ENCODE results near the gene CARMIL3. TPM values are rescaled to one million over a fixed set of nuclear protein-coding genes. Genes with fewer than 3 reads are reported as not detected.
"Not testable (repeated sequence)": the region's sequence is repeated elsewhere in the genome, so short reads cannot be mapped to it uniquely, and the experiment has no call there.

The CARMIL3 gene
- total RNA-seq, 1 donor from 2014 or later, result 0.12 TPM

- ATAC-seq (no peak), DNase-seq (no peak)
- intact Hi-C loops (cut with micrococcal nuclease), result no loop called here
These were observed 50.7 kb downstream of the CARMIL3 start for GRCh38 chr14:24102357-24103048.

GRCh38 chr14:24103451-24103850 is 51.6 kb downstream of the CARMIL3 start:
- ATAC-seq, result no peak

GRCh38 chr14:24105609-24106239 is 53.9 kb downstream of the CARMIL3 start:
- ATAC-seq; intact Hi-C loops (cut with micrococcal nuclease); DNase-seq: not testable (repeated sequence)

More at GRCh38 chr14:24103451-24103850, 51.6 kb downstream of the CARMIL3 start:
- no peak for DNase-seq
- intact Hi-C loops (cut with micrococcal nuclease), result no loop called here

- DNase-seq (no peak), ATAC-seq (no peak)
- intact Hi-C loops (cut with micrococcal nuclease), result no loop called here
These were observed 55.0 kb downstream of the CARMIL3 start for GRCh38 chr14:24106672-24107271.

- DNase-seq (no peak), ATAC-seq (peak; percentile 11)
- intact Hi-C loops (cut with micrococcal nuclease), result loop anchor here (2.0 kb wide), 1 partner anchor 50 kb away; no protein-coding TSS in a partner anchor
These were observed 56.6 kb downstream of the CARMIL3 start for GRCh38 chr14:24108336-24108874.

- intact Hi-C loops (cut with micrococcal nuclease), result no loop called here
- DNase-seq (no peak), ATAC-seq (no peak)
These were observed 58.3 kb downstream of the CARMIL3 start for GRCh38 chr14:24110060-24110459.

- intact Hi-C loops (cut with micrococcal nuclease), result no loop called here
- DNase-seq (no peak), ATAC-seq (no peak)
These were observed 58.7 kb downstream of the CARMIL3 start for GRCh38 chr14:24110523-24110922.

- intact Hi-C loops (cut with micrococcal nuclease), result no loop called here
- DNase-seq, result no peak
- peak; percentile 3 for ATAC-seq
These were observed 61.6 kb downstream of the CARMIL3 start for GRCh38 chr14:24113379-24113800.

GRCh38 chr14:24113801-24114531 is 62.2 kb downstream of the CARMIL3 start:
- intact Hi-C loops (cut with micrococcal nuclease), result no loop called here
- ATAC-seq (peak; percentile 58), DNase-seq (peak; percentile 86)

GRCh38 chr14:24114532-24115421 is 63.0 kb downstream of the CARMIL3 start, which contains the start of the genes DCAF11 and NRL:
TSS of gene DCAF11 (plus strand) at chr14:24114777. CDS start at chr14:24115595, 818 bp downstream.
TSS of gene NRL (minus strand) at chr14:24114949. CDS start at chr14:24082848, 32,101 bp downstream.
- intact Hi-C loops (cut with micrococcal nuclease), result no loop called here
- DNase-seq (peak; percentile 99), ATAC-seq (peak; percentile 94)

GRCh38 chr14:24115422-24116127 is 63.8 kb downstream of the CARMIL3 start:
- DNase-seq (no peak), ATAC-seq (no peak)
- intact Hi-C loops (cut with micrococcal nuclease), result no loop called here

GRCh38 chr14:24116128-24116814 is 64.5 kb downstream of the CARMIL3 start:
- no peak for DNase-seq
- intact Hi-C loops (cut with micrococcal nuclease), result no loop called here
- no peak for ATAC-seq

GRCh38 chr14:24117179-24117578 is 65.4 kb downstream of the CARMIL3 start:
- ATAC-seq (no peak), DNase-seq (no peak)
- intact Hi-C loops (cut with micrococcal nuclease), result no loop called here
